HG03460 (cell line): ENCODE results near the gene DNAJC6.

Experiments used
- ATAC-seq: cut with Tn5 transposase; IDR thresholded peaks from one replicate; pipeline ENCODE4 v1.9.1; 2021; ENCODE audit not compliant: unreplicated experiment

DNAJC6 gene

DNA sequence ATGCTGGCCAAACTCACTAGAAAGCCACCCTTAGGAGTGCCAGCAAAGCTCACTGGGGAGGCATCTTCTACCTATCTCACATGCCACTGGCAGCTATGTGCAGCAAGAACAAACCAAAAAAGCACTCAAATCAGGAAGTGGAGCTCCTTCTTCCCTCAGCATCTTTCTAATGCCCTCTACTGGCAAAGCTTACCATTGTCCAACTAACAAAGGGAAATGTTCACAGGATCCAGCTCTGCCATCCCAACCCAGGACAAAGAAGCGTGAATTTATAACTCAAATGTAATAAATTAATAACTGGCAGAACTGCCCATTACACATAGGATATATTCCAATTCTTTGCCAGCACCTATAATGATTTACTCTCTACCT is 150.0 kb downstream of the DNAJC6 start:
- ATAC-seq, result peak; percentile 79
